GM18502 (cell line): Measurements from ENCODE around the gene C9orf85.
"Not testable (repeated sequence)": the region's sequence is repeated elsewhere in the genome, so short reads cannot be mapped to it uniquely, and the experiment has no call there.

Experiments used
- ATAC-seq: cut with Tn5 transposase; IDR thresholded peaks from one replicate; pipeline ENCODE4 v1.9.1; 2021; ENCODE audit warnings: mild to moderate bottlenecking; ENCODE audit not compliant: unreplicated experiment, poor library complexity

C9orf85 gene

DNA sequence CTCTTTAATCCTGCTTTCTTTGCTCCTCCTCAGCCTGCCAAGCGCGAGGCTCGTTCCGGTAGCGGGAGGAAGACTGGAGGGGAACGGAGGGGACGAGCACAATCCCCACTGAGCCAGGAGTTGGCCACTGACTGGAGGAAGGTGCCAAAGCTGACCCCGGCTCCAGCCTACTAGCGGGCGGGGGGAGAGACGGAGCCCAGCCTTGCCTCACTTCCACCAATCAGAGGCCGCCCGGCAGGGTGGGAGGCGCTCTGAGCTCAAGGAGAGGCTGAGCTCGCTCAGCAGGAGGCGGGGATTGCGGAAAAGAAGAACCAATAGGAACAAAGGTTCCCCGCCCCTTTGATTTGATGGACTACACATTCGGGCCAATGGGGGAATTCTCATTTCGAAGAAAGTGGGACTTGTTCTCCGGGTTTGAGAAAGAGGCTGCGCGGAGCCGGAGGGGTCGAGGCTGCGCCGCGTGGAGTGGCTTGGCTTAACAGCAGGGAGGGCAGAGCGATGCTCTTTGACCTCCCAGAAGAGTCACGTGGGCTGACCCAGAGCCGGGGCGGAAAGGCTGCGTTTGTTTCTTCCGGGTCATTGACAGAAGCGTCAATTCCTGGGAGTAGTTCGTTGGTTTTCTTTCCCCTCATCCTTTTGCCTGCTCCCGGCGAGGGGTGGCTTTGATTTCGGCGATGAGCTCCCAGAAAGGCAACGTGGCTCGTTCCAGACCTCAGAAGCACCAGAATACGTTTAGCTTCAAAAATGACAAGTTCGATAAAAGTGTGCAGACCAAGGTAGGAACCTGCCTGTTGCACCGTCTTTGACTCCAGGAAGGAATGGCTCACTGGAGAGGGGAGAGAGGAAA, at the start of gene C9orf85, which contains the start of gene ABHD17B:
TSS of gene C9orf85 (plus strand) at position 579 of the 847 bp plus-strand sequence. CDS start at position 675, 96 bp downstream.
TSS of gene ABHD17B (minus strand) at position 133 of the 847 bp plus-strand sequence. CDS start 36,113 bp downstream, outside the sequence.
- peak; percentile 93 for ATAC-seq

GRCh38 chr9:71863631-71864030, 47.8 kb upstream of the C9orf85 start:
- no peak for ATAC-seq

DNA sequence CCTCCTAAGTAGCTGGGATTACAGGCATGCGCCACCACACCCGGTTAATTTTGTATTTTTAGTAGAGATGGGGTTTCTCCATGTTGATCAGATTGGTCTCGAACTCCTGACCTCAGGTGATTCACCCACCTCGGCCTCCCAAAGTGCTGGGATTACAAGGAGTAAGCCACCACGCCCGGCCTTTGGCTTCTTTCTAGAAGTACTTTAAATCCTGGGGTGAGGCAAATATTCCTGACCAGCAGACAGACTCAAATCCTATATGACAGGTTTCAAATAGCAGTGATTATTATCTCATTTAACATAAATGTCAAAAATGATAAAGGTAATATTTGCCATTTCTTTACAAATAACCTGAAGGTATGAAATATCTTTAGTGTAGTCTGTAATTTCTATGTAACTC, 36.1 kb upstream of the C9orf85 start:
- ATAC-seq: no peak

GRCh38 chr9:71876106-71876505, 35.3 kb upstream of the C9orf85 start:
- ATAC-seq: no peak

DNA sequence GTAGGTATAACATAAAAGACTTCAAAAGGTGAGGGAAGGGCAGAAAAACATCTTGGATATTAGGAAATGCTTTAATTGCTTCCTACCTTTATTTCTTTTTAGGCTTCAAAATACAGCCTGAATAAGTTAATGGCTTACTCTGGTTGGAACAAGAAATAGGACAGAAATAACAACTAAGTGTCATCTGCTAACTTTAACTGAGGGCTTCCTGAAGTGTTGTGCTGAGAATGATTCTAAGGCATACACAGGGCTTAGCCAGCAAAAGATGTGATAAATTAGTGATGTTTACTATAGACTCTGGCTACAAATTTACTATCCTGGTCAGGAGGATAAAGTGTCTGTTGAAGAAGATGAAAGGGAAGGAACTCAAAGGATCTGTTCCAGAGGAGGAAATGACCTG, 34.6 kb upstream of the C9orf85 start:
- ATAC-seq: no peak

GRCh38 chr9:71878327-71879274, 32.8 kb upstream of the C9orf85 start:
- ATAC-seq: no peak

DNA sequence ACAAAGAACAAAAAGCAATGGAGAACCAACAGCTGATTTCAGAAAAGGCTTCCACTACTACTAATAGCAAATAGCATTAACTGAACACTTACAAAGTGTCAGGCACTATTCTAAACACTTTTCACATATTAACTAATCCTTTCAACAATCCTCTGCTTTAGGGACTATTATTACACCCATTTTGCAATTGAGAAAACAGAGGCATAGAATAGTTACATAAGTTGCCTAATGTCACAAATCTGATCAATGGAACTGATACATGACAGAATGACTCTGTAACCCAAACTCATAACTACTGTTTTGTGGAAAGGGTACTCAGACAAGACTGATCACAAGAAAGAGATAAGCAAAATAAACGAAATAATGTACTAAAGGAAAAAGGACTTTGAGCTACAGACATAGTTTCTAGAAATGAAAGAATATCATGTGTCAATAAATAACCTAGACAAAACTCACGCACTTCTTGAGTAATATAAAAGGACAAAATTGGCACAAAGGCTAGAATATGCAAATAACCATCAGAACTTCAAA, 31.7 kb upstream of the C9orf85 start:
- no peak for ATAC-seq

DNA sequence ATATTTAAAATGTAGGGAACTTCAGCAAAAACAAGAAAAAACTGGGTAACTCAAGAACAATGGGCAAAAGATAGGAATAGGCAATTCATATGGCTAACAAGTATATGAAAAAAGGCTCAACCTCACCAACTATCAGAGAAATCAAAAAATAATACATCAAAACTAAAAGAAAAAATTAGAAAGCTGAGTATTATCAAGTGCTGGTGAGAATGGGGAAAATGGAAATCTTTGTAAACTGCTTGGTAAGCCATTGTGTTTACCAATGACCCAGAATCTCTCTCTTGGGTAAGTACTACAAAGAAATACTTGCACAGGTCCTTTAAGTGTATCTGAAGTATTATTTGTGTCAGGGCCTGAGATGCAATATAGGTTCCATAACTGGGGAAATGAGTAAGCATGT, 27.4 kb upstream of the C9orf85 start:
- ATAC-seq: no peak

DNA sequence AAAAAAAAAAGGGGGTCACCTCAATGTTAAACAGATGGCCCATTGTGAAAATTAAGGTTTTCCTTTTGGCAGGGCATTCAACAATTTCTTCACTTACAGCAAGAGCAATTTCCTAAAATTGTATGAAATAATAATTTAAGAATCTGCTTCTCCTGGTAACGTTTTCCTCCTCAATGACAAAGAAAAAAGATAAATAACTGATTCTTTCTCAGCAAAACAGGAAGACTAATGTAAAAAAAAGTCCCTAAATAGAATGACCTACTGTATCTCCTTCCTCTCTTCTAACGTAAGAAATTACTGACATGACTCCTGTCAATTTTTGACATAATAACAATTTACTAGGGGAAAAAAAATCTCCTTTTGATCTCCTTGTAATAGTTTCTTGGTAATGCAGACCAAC, 26.0 kb upstream of the C9orf85 start:
- no peak for ATAC-seq

- ATAC-seq: peak; percentile 57
Measured at GRCh38 chr9:71886015-71886414, 25.4 kb upstream of the C9orf85 start.

GRCh38 chr9:71886541-71886940, 24.9 kb upstream of the C9orf85 start:
- peak; percentile 11 for ATAC-seq

GRCh38 chr9:71887362-71887761, 24.1 kb upstream of the C9orf85 start:
- ATAC-seq: no peak

DNA sequence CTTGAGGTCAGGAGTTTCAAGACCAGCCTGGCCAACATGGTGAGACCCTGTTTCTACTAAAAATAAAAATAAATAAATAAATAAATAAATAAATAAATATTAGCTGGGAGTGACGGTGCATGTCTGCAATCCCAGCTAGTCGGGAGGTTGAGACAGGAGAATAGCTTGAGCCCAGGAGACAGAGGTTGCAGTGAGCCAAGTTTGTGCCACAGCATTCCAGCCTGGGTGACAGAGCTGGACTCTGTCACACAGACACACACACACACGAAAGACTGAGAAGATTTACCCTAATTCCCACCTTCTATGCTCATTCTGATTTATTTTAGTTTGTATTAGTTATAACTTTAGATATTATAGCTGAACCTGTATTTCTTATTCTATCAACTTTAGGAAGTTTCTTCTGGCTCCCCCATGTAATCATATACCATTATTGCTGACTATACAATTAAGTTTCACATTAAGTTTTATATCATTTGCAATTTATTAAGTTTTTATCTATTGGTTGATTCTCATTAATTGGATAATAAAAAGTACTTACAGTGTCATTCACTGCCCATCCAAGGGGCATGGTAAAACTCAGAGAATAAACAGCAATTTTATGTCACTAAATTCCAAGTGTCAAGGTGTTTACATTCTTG, 21.3 kb upstream of the C9orf85 start:
- ATAC-seq: no peak

DNA sequence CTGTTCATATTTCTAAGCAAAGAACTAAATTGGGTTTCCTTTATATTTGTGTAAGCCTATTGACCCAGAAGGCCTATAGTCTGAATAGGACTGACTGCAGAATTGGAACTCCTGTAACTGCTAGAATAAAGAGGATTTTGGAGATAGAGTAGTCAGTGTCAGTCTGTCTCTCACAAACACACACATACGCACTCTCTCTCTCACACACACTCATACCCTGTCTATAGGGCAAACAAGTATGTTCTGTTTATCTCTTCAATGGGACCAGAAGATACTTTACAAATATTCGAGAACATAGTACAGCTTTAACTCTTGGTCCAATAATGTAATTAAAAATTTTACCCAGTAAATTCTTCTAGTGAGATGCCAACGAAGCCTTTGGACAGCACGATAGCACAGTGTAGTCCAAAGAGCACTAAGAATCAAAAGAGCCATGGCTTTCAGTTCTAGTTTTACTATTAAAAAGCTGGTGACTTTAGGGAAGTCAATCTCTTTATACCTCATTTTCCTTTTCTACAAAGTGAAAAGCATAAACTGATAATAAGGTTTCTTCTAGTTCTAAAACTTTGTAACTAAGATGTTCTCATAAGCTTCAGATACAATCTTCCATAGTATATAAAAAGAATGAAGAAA, 19.8 kb upstream of the C9orf85 start:
- ATAC-seq: peak; percentile 33

DNA sequence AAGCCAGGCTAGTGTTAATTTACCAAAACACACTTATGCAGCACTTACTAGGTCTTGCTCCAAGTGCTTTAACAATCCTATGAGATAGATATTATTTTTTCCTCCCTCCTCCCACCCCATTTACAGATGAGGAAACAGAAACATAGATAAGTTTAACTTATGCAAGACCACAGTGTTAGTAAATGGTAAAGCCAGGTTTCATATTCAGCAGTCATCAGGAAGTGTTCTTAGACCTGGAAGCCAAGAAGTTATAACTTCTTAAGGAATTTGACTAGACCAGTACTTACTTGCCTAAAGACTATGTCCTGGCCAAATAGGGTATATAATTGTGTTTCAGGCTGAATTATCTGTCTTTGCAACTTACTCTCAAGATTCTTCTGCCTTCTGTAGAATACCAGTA, 16.3 kb upstream of the C9orf85 start:
- ATAC-seq: peak; percentile 48

DNA sequence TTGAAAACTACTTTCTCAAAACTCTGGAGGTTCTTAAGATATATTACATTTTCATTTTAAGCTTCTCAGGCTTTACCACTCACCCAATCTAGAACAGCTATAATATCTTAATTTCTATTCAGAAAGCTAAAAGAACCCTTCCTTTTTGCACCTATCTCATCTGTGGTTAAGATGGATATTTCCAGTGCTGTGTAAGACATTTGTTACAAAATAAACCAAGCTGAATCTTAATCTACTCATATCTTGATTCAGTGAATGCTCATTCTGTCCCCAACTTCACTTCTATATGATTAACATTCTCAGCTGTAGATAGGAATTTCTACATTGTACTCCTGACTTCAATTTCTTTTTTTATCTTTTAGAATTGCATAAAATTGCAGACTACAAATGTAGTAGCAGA, 15.5 kb upstream of the C9orf85 start:
- no peak for ATAC-seq

DNA sequence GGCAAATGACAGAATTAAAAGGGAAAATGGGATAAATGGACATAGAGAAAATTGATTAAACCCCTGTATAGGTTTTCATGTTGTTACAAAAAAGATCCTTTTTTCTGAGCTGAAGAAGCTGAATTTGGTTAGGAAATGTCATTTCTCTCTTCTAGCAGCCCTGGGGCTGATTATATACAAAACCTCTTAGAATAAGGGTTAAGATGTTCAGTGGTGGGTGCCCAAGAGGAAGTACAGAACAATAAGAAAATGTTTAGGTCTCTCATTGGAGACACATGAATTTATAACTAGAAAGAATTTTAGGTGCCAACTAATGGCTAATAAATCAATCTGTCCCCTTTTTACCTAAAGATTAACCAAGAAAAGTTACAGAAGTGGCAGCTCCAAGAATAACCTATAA, 14.7 kb upstream of the C9orf85 start:
- ATAC-seq: no peak

DNA sequence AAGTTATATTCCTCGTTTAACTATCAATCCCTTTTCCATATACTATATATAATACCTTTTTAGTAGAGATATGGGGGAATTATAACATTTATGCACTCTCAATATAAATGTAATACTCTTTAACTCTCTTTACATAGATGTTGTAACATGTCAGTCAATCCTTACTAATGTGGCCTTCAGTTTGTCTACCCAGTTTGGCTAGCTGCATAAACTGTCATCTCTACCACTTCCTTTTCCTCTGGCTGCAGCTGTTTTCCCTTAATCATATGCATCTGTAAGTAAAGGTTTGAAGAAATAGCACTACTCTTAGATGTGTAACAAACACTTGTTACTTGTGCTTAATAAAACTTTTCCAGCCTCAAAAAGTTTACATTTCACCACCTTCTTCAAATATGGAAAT, 13.9 kb upstream of the C9orf85 start:
- ATAC-seq: peak; percentile 62

DNA sequence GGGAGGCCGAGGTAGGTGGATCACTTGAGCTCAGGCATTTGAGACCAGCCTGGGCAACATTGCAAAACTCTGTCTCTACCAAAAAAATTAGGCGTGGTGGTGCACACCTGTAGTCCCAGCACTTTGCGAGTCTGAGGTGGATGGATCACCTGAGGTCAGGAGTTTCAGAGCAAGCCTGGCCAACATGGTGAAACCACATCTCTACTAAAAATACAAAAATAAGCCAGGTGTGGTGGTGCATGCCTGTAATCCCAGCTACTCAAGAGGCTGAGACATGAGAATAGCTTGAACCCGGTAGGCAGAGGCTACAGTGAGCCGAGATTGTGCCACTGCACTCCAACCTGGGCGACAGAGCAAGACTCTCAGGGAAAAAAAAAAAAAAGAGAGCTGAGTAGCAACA, 12.7 kb upstream of the C9orf85 start:
- ATAC-seq: not testable (repeated sequence)
